Stomach smooth muscle (tissue), 2 donors: ENCODE data around the gene NSUN7.

Experiments
- H3K27ac ChIP-seq: one replicate; pipeline ENCODE4 v1.7.0; 2013; ENCODE audit warnings: mild to moderate bottlenecking, low read length, inconsistent platforms
- H3K27me3 ChIP-seq, 2 donors: one replicate each; pipeline ENCODE4 v1.7.0; 2013; ENCODE audit warnings: low read length in 2 of 2; ENCODE audit not compliant: insufficient read depth in 2 of 2, control insufficient read depth in 1 of 2
- H3K36me3 ChIP-seq, 2 donors: one replicate each; pipeline ENCODE4 v1.7.0; 2013; ENCODE audit warnings: low read length in 2 of 2; ENCODE audit not compliant: control insufficient read depth in 2 of 2, insufficient read depth in 2 of 2
- H3K4me1 ChIP-seq: one replicate; pipeline ENCODE4 v1.7.0; 2013; ENCODE audit warnings: low read length; ENCODE audit not compliant: control insufficient read depth, insufficient read depth
- H3K4me3 ChIP-seq, 2 donors: one replicate each; pipeline ENCODE4 v1.7.0; 2013; ENCODE audit warnings: low read length in 2 of 2
- H3K9ac ChIP-seq, 2 donors: one replicate each; pipeline ENCODE4 v1.7.0; 2013; ENCODE audit warnings: low read length in 2 of 2, mild to moderate bottlenecking in 1 of 2
- H3K9me3 ChIP-seq, 2 donors: one replicate each; pipeline ENCODE4 v1.7.0; 2013; ENCODE audit warnings: low read length in 2 of 2; ENCODE audit not compliant: control insufficient read depth in 2 of 2
- donor health status: healthy.
- donor health status: Pancreatic carcinoma.

NSUN7 gene

GRCh38 chr4:40831146-40831907, 81.6 kb downstream of the NSUN7 start:
- Histone ChIP-seq H3K9ac (no peak overlapping the region), H3K36me3 (peaks cover 11% of the 10 kb centered on the region in 2 donors), H3K4me1 (no peaks in the 10 kb centered on the region), H3K27ac (no peak overlapping the region), H3K9me3 (no peaks in the 10 kb centered on the region), H3K27me3 (no peaks in the 10 kb centered on the region), H3K4me3 (no peak overlapping the region)

GRCh38 chr4:40832175-40832574, 82.4 kb downstream of the NSUN7 start:
- H3K4me3 ChIP-seq, result no peak overlapping the region
- no peaks in the 10 kb centered on the region for H3K9me3 ChIP-seq
- H3K36me3 ChIP-seq, result peaks cover 8 to 11% of the 10 kb centered on the region in 2 donors
- no peaks in the 10 kb centered on the region for H3K4me1 ChIP-seq
- no peak overlapping the region for H3K9ac ChIP-seq
- H3K27me3 ChIP-seq, result no peaks in the 10 kb centered on the region
- no peak overlapping the region for H3K27ac ChIP-seq

- no peak overlapping the region for H3K27ac ChIP-seq
- H3K4me1 ChIP-seq, result no peaks in the 10 kb centered on the region
- H3K36me3 ChIP-seq, result peaks cover 5 to 11% of the 10 kb centered on the region in 2 donors
- H3K27me3 ChIP-seq, result no peaks in the 10 kb centered on the region
- no peaks in the 10 kb centered on the region for H3K9me3 ChIP-seq
- no peak overlapping the region for H3K9ac ChIP-seq
- no peak overlapping the region for H3K4me3 ChIP-seq
Measured at GRCh38 chr4:40833212-40833611, 83.5 kb downstream of the NSUN7 start.

GRCh38 chr4:40837094-40837870, 87.5 kb downstream of the NSUN7 start:
- Histone ChIP-seq H3K9ac (no peak overlapping the region), H3K9me3 (no peaks in the 10 kb centered on the region), H3K27me3 (no peaks in the 10 kb centered on the region), H3K36me3 (no peaks in the 10 kb centered on the region), H3K4me3 (no peak overlapping the region), H3K27ac (no peak overlapping the region), H3K4me1 (peaks cover 2% of the 10 kb centered on the region)

GRCh38 chr4:40838742-40839141, 89.0 kb downstream of the NSUN7 start:
- Histone ChIP-seq H3K36me3 (no peaks in the 10 kb centered on the region), H3K9me3 (no peaks in the 10 kb centered on the region), H3K27ac (no peak overlapping the region), H3K4me3 (no peak overlapping the region), H3K27me3 (no peaks in the 10 kb centered on the region), H3K4me1 (peaks cover 10% of the 10 kb centered on the region), H3K9ac (no peak overlapping the region)

GRCh38 chr4:40840255-40840984, 90.7 kb downstream of the NSUN7 start:
- H3K9me3 ChIP-seq, result no peaks in the 10 kb centered on the region
- H3K27ac ChIP-seq, result no peak overlapping the region
- H3K27me3 ChIP-seq, result no peaks in the 10 kb centered on the region
- peaks cover 18% of the 10 kb centered on the region for H3K4me1 ChIP-seq
- H3K4me3 ChIP-seq, result no peak overlapping the region
- no peak overlapping the region for H3K9ac ChIP-seq
- no peaks in the 10 kb centered on the region for H3K36me3 ChIP-seq

- H3K27ac ChIP-seq, result no peak overlapping the region
Measured at GRCh38 chr4:40840985-40841571, 91.3 kb downstream of the NSUN7 start.

GRCh38 chr4:40842318-40842717, 92.6 kb downstream of the NSUN7 start:
- no peak overlapping the region for H3K27ac ChIP-seq
- H3K9me3 ChIP-seq, result no peaks in the 10 kb centered on the region
- no peaks in the 10 kb centered on the region for H3K27me3 ChIP-seq
- H3K4me3 ChIP-seq, result peak overlapping the region; percentile 17
- H3K4me1 ChIP-seq, result peaks cover 20% of the 10 kb centered on the region
- H3K36me3 ChIP-seq, result no peaks in the 10 kb centered on the region
- H3K9ac ChIP-seq, result no peak overlapping the region

More at GRCh38 chr4:40840985-40841571, 91.3 kb downstream of the NSUN7 start:
- Histone ChIP-seq H3K36me3 (no peaks in the 10 kb centered on the region), H3K4me1 (peaks cover 20% of the 10 kb centered on the region), H3K27me3 (no peaks in the 10 kb centered on the region), H3K4me3 (no peak overlapping the region), H3K9ac (no peak overlapping the region), H3K9me3 (no peaks in the 10 kb centered on the region)

- peak overlapping the region; percentile 17 for H3K4me3 ChIP-seq
- H3K27ac ChIP-seq, result no peak overlapping the region
- H3K27me3 ChIP-seq, result no peaks in the 10 kb centered on the region
- H3K36me3 ChIP-seq, result no peaks in the 10 kb centered on the region
- no peak overlapping the region for H3K9ac ChIP-seq
- H3K4me1 ChIP-seq, result peaks cover 20% of the 10 kb centered on the region
- no peaks in the 10 kb centered on the region for H3K9me3 ChIP-seq
Measured at GRCh38 chr4:40842725-40843423, 93.1 kb downstream of the NSUN7 start.

- no peak overlapping the region for H3K9ac ChIP-seq
- no peaks in the 10 kb centered on the region for H3K36me3 ChIP-seq
- no peak overlapping the region for H3K4me3 ChIP-seq
- H3K9me3 ChIP-seq, result no peaks in the 10 kb centered on the region
- peaks cover 20% of the 10 kb centered on the region for H3K4me1 ChIP-seq
- H3K27me3 ChIP-seq, result no peaks in the 10 kb centered on the region
- H3K27ac ChIP-seq, result no peak overlapping the region
Measured at GRCh38 chr4:40843696-40844095, 93.9 kb downstream of the NSUN7 start.
